ENCODE data around the gene SCUBE3. TPM values are rescaled to one million over a fixed set of nuclear protein-coding genes. Genes with fewer than 3 reads are reported as not detected.
A peak's percentile ranks its signal among the peaks of the same experiment; 100 is the strongest.

SCUBE3 gene
- total and polyA plus RNA-seq, 2 of the 13 experiments (the other 11 are each of a cell fraction or from before 2014, with no cell fraction given), result not detected

GRCh38 chr6:35294308-35294945 lies 80.7 kb downstream of the SCUBE3 start (continued):
- no peak for TF ChIP-seq AKNA (CRISPR knock-in tag; IDR thresholded peaks at IDR 0.05; ENCODE audit: borderline replicate concordance)
- no peak for TF ChIP-seq ELF1 (CRISPR knock-in tag; IDR thresholded peaks at IDR 0.05)
- TF ChIP-seq HNF1A (IDR thresholded peaks at IDR 0.05; ENCODE audit: low read depth), result no peak
- no peak for TF ChIP-seq HNF1A (CRISPR knock-in tag; IDR thresholded peaks at IDR 0.05; ENCODE audit: borderline replicate concordance)
- no peak for TF ChIP-seq ZNF225 (CRISPR knock-in tag; IDR thresholded peaks at IDR 0.05)
- TF ChIP-seq KMT2A (CRISPR knock-in tag; IDR thresholded peaks at IDR 0.05), result 0 out of 2 replicates have a peak, but pooled peaks have one; percentile 17
- no peak for TF ChIP-seq ZNF749 (CRISPR knock-in tag; IDR thresholded peaks at IDR 0.05; ENCODE audit: borderline replicate concordance)
- TF ChIP-seq NFYB (CRISPR knock-in tag; IDR thresholded peaks at IDR 0.05), result 0 out of 2 replicates have a peak, but pooled peaks have one; percentile 18
- peak; percentile 68; the same call in 1 of the 2 replicates for TF ChIP-seq ARNTL (CRISPR knock-in tag; IDR thresholded peaks at IDR 0.05)
- no peak for TF ChIP-seq GPN1 (CRISPR knock-in tag; IDR thresholded peaks at IDR 0.05; ENCODE audit: borderline replicate concordance)
- no peak for TF ChIP-seq PLSCR1 (CRISPR knock-in tag; IDR thresholded peaks at IDR 0.05; ENCODE audit: borderline replicate concordance)
- peak; percentile 45; the same call in 1 of the 2 replicates for TF ChIP-seq ZNF331 (CRISPR knock-in tag; IDR thresholded peaks at IDR 0.05)
- no peak for TF ChIP-seq ZEB1 (IDR thresholded peaks at IDR 0.05; ENCODE audit: insufficient replicate concordance, low read depth)
- 0 out of 2 replicates have a peak, but pooled peaks have one; percentile 21 for TF ChIP-seq CEBPG (CRISPR knock-in tag; IDR thresholded peaks at IDR 0.05)
- TF ChIP-seq MAFK (conservative IDR thresholded peaks at IDR 0.05 in 1 of 2, IDR thresholded peaks at IDR 0.05 in 1 of 2; ENCODE audit: low read length in 2 of 2), result no peak
- 0 out of 2 replicates have a peak, but pooled peaks have one; percentile 13 for TF ChIP-seq ARID3A (IDR thresholded peaks at IDR 0.05; ENCODE audit: low read depth, low read length)
- TF ChIP-seq ZFP82 (CRISPR knock-in tag; IDR thresholded peaks at IDR 0.05; ENCODE audit: borderline replicate concordance), result no peak
